ENCODE results near the gene VAC14.

Gene VAC14

GRCh38 chr16:70784692-70785555 lies 16.0 kb downstream of the VAC14 start:
- no peak for DNase-seq

- no peak for DNase-seq
Measured at GRCh38 chr16:70782237-70782636, 18.7 kb downstream of the VAC14 start.

GRCh38 chr16:70781800-70782199 lies 19.2 kb downstream of the VAC14 start:
- no peak for DNase-seq

- DNase-seq = no peak
Measured at GRCh38 chr16:70780546-70780945, 20.4 kb downstream of the VAC14 start.

DNA sequence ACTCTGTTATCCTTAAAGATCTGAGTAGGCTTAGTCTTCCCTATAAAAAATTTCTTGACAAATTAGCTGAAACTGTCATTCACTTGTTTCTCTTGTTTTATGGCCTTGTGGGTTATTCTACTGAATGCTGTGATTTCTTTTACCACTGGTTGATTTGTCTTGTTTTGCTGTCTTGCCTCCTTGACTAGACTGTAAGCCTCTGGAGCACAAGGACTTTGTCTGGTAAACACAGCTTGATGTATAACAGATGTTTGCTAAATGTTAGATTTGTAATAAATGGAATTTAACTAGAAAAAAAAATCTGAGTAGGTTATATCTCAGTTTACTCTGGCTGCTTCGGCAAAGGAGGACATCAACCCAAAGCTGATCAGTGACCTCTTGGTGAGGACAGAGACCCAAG lies 21.6 kb downstream of the VAC14 start:
- DNase-seq = no peak

DNA sequence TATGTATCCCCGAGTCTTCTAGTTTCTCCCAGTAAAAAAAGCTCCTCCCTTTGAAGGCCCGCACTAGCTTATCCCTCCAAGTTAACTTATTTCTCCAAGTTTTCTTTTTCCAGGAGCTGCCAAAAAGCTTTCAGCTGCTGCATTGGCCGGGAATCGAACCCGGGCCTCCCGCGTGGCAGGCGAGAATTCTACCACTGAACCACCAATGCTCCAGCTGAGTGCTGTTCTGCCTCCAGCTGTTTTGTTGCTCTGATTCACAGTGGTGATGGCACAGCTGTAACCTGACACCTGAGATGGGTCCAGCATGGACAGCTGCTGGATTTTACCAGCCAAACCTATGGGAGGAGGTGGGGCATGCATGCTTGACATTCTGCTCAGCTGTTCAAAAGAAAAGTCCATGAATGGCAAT lies 22.1 kb downstream of the VAC14 start:
- DNase-seq = peak; percentile 90

DNA sequence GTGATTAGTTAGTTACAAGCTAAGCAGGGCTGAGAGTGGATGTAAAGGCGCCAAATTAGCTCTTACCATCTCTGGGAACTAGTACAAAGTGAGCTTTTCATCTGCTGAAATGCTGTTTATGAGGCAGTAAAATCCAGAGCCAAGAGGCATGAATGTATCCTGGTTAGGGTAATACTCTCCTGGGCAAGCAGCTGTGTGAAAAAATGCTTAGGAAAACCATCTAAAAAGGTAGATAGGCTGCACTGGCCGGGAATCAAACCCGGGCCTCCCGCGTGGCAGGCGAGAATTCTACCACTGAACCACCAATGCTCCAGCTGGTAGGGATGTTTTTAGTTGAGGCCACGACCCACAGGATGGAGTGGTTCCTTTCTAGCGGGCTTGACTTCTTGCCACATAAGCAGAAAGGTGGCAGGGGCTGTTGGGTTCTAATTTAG lies 23.0 kb downstream of the VAC14 start:
- peak; percentile 21 for DNase-seq

GRCh38 chr16:70777496-70777895 lies 23.5 kb downstream of the VAC14 start:
- DNase-seq = no peak

GRCh38 chr16:70775399-70775798 lies 25.6 kb downstream of the VAC14 start:
- no peak for DNase-seq

- DNase-seq = no peak
Measured at GRCh38 chr16:70774261-70774660, 26.7 kb downstream of the VAC14 start.

GRCh38 chr16:70772493-70772892 lies 28.5 kb downstream of the VAC14 start:
- DNase-seq = peak; percentile 49

- DNase-seq = peak; percentile 54
Measured at GRCh38 chr16:70770626-70771552, 30.1 kb downstream of the VAC14 start.

- no peak for DNase-seq
Measured at GRCh38 chr16:70770291-70770625, 30.7 kb downstream of the VAC14 start.

DNA sequence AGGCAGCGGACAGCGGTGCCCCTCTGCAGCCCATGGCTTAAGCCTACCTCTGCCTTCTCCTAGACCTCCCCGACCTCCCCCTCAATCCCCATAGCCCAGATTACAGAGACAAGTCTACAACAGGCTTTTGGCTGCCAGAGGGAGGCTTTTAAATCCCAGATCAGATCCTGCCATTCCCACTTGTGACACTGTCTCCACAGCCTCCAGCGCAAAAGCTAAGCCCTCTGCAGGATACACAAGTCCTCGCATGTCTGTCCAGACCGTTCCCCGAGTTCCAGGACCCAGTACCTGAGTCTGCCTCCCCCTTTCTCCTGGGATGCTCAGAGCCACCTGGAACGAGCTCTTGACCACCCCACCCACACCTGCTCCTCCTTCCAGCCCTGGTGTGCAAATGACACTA lies 31.2 kb downstream of the VAC14 start:
- no peak for DNase-seq

- DNase-seq = no peak
Measured at GRCh38 chr16:70769131-70769530, 31.8 kb downstream of the VAC14 start.

GRCh38 chr16:70768203-70768580 lies 32.8 kb downstream of the VAC14 start:
- no peak for DNase-seq

DNA sequence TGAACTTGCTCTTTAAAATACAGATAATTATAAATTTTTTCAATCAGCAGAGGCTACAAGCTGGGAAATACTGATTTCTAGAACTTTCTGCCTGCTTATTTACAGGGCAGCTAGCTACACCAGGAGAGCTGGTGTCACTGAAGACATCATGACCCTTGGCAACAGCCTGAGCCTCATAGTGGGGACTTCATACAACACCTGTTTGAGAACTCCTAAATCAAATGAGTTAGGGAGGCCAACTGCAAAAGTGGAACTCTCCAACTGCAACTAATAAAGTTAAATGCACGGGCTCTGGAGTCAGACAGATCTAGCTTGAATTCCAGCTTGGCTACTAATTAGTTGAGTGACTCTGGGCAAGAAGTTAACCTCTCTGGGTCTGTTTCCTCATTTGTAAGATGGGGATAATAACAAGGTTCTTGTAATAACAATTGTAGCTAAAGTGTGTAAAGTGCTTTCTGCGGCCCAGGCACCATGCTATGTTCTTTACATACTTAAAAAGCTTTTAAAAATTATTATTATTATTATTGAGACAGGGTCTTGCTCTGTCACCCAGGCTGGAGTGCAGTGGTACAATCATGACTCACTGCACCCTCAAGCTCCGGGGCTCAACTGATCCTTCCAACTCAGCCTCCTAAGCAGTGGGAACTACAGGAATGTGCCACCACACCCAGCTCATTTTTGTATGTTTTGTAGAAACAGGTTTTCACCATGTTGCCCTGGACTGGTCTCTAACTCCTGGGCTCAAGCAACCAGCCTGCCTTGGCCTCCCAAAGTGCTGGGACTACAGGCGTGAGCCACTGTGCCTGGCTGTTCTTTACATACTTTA lies 33.4 kb downstream of the VAC14 start:
- peak; percentile 29 for DNase-seq

DNA sequence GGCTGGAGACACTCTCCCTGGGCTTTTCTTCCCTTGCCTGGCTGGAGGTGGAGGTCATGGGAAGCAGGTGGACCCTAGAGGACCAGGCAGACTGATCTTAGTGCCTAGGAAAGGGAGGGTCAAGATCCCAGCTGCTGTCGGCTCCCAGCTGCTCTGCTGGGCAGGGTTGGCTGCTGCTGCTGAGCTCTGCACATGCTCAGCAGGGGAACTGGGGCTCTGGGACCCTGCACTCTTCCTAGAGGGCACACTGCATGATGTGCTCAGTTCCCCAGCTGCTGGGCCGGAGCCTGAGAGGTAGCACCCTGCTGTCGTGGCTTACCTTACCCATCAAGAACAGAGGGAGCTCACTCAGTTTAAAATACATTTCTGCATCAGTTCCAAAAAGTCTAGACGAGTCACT lies 34.3 kb downstream of the VAC14 start:
- DNase-seq = no peak

DNA sequence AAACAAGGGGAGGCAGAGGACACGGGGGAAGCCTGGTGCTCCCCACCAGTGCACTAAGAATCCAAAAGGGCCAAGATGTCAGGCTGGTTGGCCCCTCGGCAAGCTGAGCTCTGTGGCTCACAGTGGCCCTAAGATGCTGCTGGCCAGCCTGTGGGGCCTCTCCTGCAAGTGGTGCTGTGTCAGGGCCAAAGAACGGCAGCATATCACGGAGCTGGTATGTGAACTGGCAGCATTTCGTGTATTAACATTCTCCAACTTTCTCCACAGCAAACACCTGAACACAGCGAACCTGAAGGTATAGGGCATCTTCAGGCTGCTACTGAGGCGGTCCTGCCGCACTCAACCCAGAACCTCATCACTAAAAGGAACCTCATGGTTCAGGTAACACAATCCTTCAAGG lies 34.8 kb downstream of the VAC14 start:
- no peak for DNase-seq

DNA sequence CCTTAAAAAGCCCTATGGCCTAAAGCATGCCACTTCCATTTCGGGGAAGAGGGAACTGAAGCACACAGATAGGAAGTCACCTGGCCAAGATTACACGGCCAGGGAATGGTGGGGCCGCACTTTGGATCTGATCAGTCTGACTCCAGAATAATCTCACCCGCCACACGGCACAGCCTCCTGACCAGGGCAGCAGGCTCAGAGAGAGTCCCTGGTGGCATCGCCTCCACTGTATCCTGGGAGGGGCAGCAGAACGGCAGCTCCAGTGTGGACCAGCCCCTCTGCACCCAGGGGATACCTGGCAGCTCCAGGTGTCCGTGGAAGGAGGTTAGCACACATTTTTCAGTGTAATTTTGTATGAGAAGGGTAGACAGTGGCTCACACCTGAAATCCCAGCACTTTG lies 35.5 kb downstream of the VAC14 start:
- no peak for DNase-seq

- no peak for DNase-seq
Measured at GRCh38 chr16:70764632-70765031, 36.3 kb downstream of the VAC14 start.

- DNase-seq = peak; percentile 23
Measured at GRCh38 chr16:70760221-70760620, 40.7 kb downstream of the VAC14 start.

GRCh38 chr16:70759666-70760065 lies 41.3 kb downstream of the VAC14 start:
- DNase-seq = no peak

Measured in fibroblast of upper back skin (primary cell).